Common myeloid progenitor, CD34-positive (primary cell): ENCODE data around the gene AZGP1.

ENCODE experiments used
- CTCF ChIA-PET: fragments of 350-600 bp; sonication (Branson Sonifier 250); formaldehyde crosslinking; loops from one replicate; lab custom pipeline; 2021; ENCODE audit warnings: antibody characterized with exemption; lab: Charles Lee
- POLR2A ChIA-PET: fragments of 350-600 bp; sonication (Branson Sonifier 250); formaldehyde crosslinking; loops from one replicate; lab custom pipeline; 2021; ENCODE audit warnings: antibody characterized with exemption; lab: Charles Lee
- DNase-seq, 3 donors: peaks; one replicate each; pipeline versions ENCODE4 v3.0.0 to v3.0.0-alpha.2; 2013
- H3K27ac ChIP-seq, 2 experiments: 1 replicate in 1 of 2; 2 replicates in 1 of 2; pipeline ENCODE4 v1.7.0; 2013; ENCODE audit warnings: inconsistent platforms in 2 of 2, low read length in 2 of 2, mild to moderate bottlenecking in 2 of 2, low read depth in 1 of 2, moderate library complexity in 1 of 2; ENCODE audit not compliant: severe bottlenecking in 2 of 2, insufficient read depth in 1 of 2, poor library complexity in 1 of 2
- H3K27me3 ChIP-seq, 5 experiments: replicated peaks in 2 of 5; 1 replicate in 3 of 5; 2 replicates in 2 of 5; pipeline versions ENCODE4 v1.6.1 to v1.7.0; 2013; ENCODE audit warnings: low read length in 4 of 5, mild to moderate bottlenecking in 2 of 5, moderate library complexity in 2 of 5, inconsistent platforms in 1 of 5; ENCODE audit not compliant: insufficient read depth in 5 of 5, control insufficient read depth in 4 of 5
- H3K36me3 ChIP-seq, 4 experiments: 1 replicate in 2 of 4; 2 replicates in 2 of 4; pipeline versions ENCODE4 v1.6.1 to v1.7.0; 2013; ENCODE audit warnings: low read length in 3 of 4, control low read depth in 1 of 4, mild to moderate bottlenecking in 1 of 4; ENCODE audit not compliant: control insufficient read depth in 4 of 4, insufficient read depth in 4 of 4
- H3K4me1 ChIP-seq, 4 experiments: 1 replicate in 3 of 4; 2 replicates in 1 of 4; pipeline versions ENCODE4 v1.6.1 to v1.7.1; 2013; ENCODE audit warnings: low read length in 3 of 4, mild to moderate bottlenecking in 3 of 4, control low read depth in 1 of 4, inconsistent platforms in 1 of 4, moderate library complexity in 1 of 4; ENCODE audit not compliant: control insufficient read depth in 4 of 4, insufficient read depth in 4 of 4; ENCODE audit errors: control extremely low read depth in 1 of 4
- H3K4me3 ChIP-seq, 7 experiments: 1 replicate in 4 of 7; 2 replicates in 3 of 7; pipeline versions ENCODE4 v1.5.1 to v1.7.0; 2013; ENCODE audit warnings: mild to moderate bottlenecking in 7 of 7, low read length in 6 of 7, moderate library complexity in 6 of 7, inconsistent platforms in 2 of 7, low read depth in 2 of 7, control low read depth in 1 of 7; ENCODE audit not compliant: insufficient read depth in 4 of 7, control insufficient read depth in 1 of 7; ENCODE audit errors: extremely low read depth in 1 of 7
- H3K9me3 ChIP-seq, 5 experiments: 1 replicate in 4 of 5; 2 replicates in 1 of 5; pipeline versions ENCODE4 v1.6.1 to v1.7.1; 2013; ENCODE audit warnings: low read length in 4 of 5, mild to moderate bottlenecking in 2 of 5, inconsistent platforms in 1 of 5, low read depth in 1 of 5, moderate library complexity in 1 of 5; ENCODE audit not compliant: control insufficient read depth in 4 of 5, insufficient read depth in 2 of 5; ENCODE audit errors: control extremely low read depth in 1 of 5
- WGBS: methylation state at CpG from one replicate; pipeline ENCODE4 v1.1.5; 2013; ENCODE audit not compliant: insufficient coverage; 5-methylcytosine and 5-hydroxymethylcytosine counted together

AZGP1 gene

GRCh38 chr7:100017875-100018274 lies 42.0 kb upstream of the AZGP1 start:
- DNase-seq, result no peak
- Histone ChIP-seq H3K4me3 (no peak overlapping the region), H3K36me3 (peaks cover 3 to 21% (median 13%) of the 10 kb centered on the region in 4 experiments), H3K4me1 (peaks cover 4 to 46% (median 22%) of the 10 kb centered on the region in 4 experiments), H3K27ac (no peak overlapping the region), H3K9me3 (no peaks in the 10 kb centered on the region), H3K27me3 (no peaks in the 10 kb centered on the region)
- ChIA-PET CTCF (interaction anchor here (0.9 to 6.4 kb wide), 5 partner anchors 10 to 40 kb away, joined by 3 to 46 read pairs (median 3); partner anchors contain the start of gene ZSCAN21), POLR2A (interaction anchor here (0.6 kb wide), 1 partner anchor 20 kb away, joined by 3 read pairs; no protein-coding TSS in a partner anchor)
- WGBS, result 100% methylated on average over 3 of the region's 5 CpGs

GRCh38 chr7:100017300-100017699 lies 41.5 kb upstream of the AZGP1 start:
- peaks cover 3 to 15% (median 8%) of the 10 kb centered on the region in 4 experiments for H3K36me3 ChIP-seq
- H3K4me1 ChIP-seq, result peaks cover 4 to 49% (median 22%) of the 10 kb centered on the region in 4 experiments
- 97% methylated on average over 10 of the region's 11 CpGs for WGBS
- POLR2A ChIA-PET, result interaction anchor here (0.6 kb wide), 1 partner anchor 19 kb away, joined by 3 read pairs; no protein-coding TSS in a partner anchor
- H3K27ac ChIP-seq, result no peak overlapping the region
- CTCF ChIA-PET, result interaction anchor here (0.9 to 6.4 kb wide), 10 partner anchors 12 to 104 kb away, joined by 3 to 46 read pairs (median 6); partner anchors contain the start of gene ZSCAN21
- DNase-seq, result no peak
- peak overlapping the region in 2 of 7 experiments; percentile 7 to 8 for H3K4me3 ChIP-seq
- no peaks in the 10 kb centered on the region for H3K9me3 ChIP-seq
- no peaks in the 10 kb centered on the region for H3K27me3 ChIP-seq

DNA sequence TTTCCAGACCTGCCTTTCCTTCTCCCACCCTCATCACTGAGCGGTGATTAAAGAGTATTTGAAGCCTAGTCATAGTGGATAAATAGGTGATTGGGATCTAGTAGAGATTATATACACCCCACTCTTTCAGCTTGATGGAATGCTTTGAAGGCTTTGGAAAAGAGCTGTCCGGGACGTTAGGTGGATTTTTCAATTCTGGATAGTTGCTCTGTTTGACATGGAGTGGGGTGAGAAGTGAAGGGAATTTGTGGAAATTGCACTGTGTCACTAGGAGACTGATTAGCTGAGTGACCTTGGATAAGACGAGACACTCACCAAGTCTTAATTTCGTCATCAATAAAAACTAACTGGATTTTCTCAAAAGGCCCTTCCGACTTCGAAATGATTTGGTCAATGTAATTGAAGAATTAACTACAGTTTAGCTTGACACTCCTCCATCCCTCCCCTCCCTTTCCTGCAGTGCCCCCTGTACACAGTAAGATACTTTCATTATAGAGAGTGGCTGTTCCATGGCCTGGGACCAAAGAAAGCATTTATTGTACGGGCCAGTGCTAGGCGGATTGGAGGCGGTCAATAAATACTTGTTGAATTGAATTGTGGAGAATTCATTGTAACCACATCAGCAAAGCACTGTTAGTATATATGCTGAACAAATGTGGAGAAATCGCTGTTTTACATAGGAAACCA lies 40.5 kb upstream of the AZGP1 start:
- POLR2A ChIA-PET, result interaction anchor here (0.9 to 2.4 kb wide), 5 partner anchors 13 to 98 kb away, joined by 3 to 14 read pairs (median 5); partner anchors contain the start of gene ZSCAN21
- DNase-seq, result peak in 1 of 3 donors; percentile 36
- Histone ChIP-seq H3K9me3 (no peaks in the 10 kb centered on the region), H3K27me3 (no peaks in the 10 kb centered on the region), H3K36me3 (peaks cover 3 to 14% (median 5%) of the 10 kb centered on the region in 4 experiments), H3K27ac (peak overlapping the region; percentile 98 to 99), H3K4me3 (peak overlapping the region; percentile 68 to 97 (median 93)), H3K4me1 (peaks cover 4 to 44% (median 22%) of the 10 kb centered on the region in 4 experiments)
- WGBS, result 0% methylated on average over 1 of the region's 11 CpGs
- CTCF ChIA-PET, result interaction anchor here (0.7 to 6.4 kb wide), 15 partner anchors 13 to 103 kb away, joined by 3 to 46 read pairs (median 4); no protein-coding TSS in a partner anchor

GRCh38 chr7:100015232-100016214 lies 39.7 kb upstream of the AZGP1 start, which contains the start of gene ZKSCAN1:
Gene ZKSCAN1, plus strand, starts transcription at chr7:100015596. Its CDS starts 7,911 bp downstream, at chr7:100023507.
- Histone ChIP-seq H3K4me3 (peak within 1 kb of the TSS; percentile 68 to 97 (median 93)), H3K27me3 (no peaks in the 10 kb centered on the region), H3K4me1 (peaks cover 4 to 42% (median 20%) of the 10 kb centered on the region in 4 experiments), H3K9me3 (no peaks in the 10 kb centered on the region), H3K27ac (peak within 1 kb of the TSS; percentile 98 to 99), H3K36me3 (peaks cover 3 to 14% (median 5%) of the 10 kb centered on the region in 4 experiments)
- 0% methylated on average over 54 of the region's 70 CpGs for WGBS
- DNase-seq, result peak; percentile 94 to 97 (median 97)
- POLR2A ChIA-PET, result interaction anchor here (0.7 to 2.4 kb wide), 8 partner anchors 12 to 46 kb away, joined by 3 to 14 read pairs (median 4); partner anchors contain the start of gene ZSCAN21
- CTCF ChIA-PET, result interaction anchor here (0.7 to 6.4 kb wide), 19 partner anchors 10 to 102 kb away, joined by 3 to 46 read pairs (median 4); no protein-coding TSS in a partner anchor

DNA sequence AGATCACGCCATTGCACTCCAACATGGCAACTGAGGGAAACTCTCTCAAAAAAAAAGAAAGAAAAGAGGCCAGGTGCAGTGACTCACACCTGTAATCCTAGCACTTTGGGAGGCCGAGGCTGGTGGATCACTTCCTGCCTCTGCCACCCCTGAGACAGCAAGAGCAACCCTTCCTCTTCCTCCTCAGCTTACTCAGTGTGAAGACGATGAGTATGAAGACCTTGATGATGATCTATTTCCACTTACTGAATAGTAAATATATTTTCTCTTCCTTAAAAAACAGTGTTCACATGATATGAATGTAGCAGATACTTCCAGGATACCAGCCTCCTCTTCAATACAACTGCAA lies 37.5 kb upstream of the AZGP1 start:
- no peaks in the 10 kb centered on the region for H3K36me3 ChIP-seq
- no peaks in the 10 kb centered on the region for H3K9me3 ChIP-seq
- H3K27me3 ChIP-seq, result no peaks in the 10 kb centered on the region
- H3K27ac ChIP-seq, result no peak overlapping the region
- DNase-seq, result no peak
- peaks cover 4 to 38% (median 19%) of the 10 kb centered on the region in 4 experiments for H3K4me1 ChIP-seq
- no peak overlapping the region for H3K4me3 ChIP-seq
- ChIA-PET CTCF (interaction anchor here (0.8 to 6.4 kb wide), 8 partner anchors 10 to 39 kb away, joined by 3 to 46 read pairs (median 4); no protein-coding TSS in a partner anchor), POLR2A (interaction anchor here (1.6 kb wide), 1 partner anchor 10 kb away, joined by 5 read pairs; no protein-coding TSS in a partner anchor)
- WGBS, result 100% methylated on average over 1 of the region's 3 CpGs
